Embryonic facial prominence (tissue), 1 donor: ENCODE measurements around the gene PTH1R.

ENCODE experiments used
- DNase-seq: peaks from one replicate; pipeline ENCODE4 v3.0.0-alpha.2; 2016; ENCODE audit errors: extremely low spot score

Gene PTH1R

GRCh38 chr3:46946856-46947545, 69.5 kb downstream of the PTH1R start:
- DNase-seq = no peak

DNA sequence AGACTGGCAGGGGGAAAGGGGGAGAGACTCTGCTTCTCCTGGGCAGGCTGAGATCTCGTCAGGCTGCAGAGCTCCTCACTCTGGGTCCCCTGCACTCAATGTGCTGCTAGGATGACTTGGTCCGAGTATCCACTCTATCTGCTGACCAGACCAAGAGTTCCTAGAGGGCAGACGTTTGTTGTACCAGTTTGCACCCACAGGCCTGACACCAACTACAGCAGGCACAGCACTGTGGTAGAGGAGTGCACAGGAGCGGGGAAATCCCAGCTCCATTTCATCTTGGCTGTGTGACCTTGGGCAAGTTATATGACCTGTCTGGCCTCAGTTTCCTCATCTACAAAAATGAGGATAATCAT, 70.0 kb downstream of the PTH1R start:
- no peak for DNase-seq

GRCh38 chr3:46947981-46948791, 70.7 kb downstream of the PTH1R start:
- DNase-seq = no peak

GRCh38 chr3:46948830-46949671, 71.5 kb downstream of the PTH1R start:
- no peak for DNase-seq

- DNase-seq = no peak
These were observed 72.7 kb downstream of the PTH1R start for GRCh38 chr3:46950177-46950576.

DNA sequence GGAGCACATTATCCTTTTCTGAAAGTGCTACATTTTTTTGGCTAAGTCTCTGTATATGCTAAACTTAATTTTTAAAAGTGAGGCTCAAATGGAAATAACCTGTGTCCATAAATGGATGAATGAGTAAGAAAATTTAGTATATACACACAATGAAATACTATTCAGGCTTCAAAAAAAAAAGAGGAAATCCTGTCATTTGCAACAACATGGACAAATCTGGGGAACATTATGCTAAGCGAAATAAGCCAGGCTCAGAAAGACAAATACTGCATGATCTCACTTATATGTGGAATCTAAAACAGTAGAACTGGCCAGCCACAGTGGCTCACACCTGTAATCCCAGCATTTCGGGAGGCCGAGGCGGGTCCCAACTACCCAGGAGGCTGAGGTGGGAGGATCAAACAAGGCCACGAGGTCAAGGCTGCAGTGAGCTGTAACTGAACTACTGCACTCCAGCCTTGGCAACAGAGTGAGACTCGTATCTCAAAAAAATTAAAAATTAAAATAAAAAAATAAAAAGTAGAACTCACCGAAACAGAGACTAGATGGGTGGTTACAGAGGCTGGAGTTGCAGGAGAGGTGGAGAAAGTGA, 73.2 kb downstream of the PTH1R start:
- no peak for DNase-seq

GRCh38 chr3:46952813-46953212, 75.3 kb downstream of the PTH1R start:
- DNase-seq = no peak
